DOHH2 (cell line): ENCODE measurements around the gene FSCN2.

Experiments
- CTCF ChIP-seq: fragments of 200-600 bp; sonication (generic); IDR thresholded peaks from one replicate; pipeline ENCODE4 v1.5.1; 2014; ENCODE audit warnings: antibody characterized with exemption, mild to moderate bottlenecking, low read depth, low read length; ENCODE audit not compliant: poor library complexity, severe bottlenecking
- EZH2phosphoT487 ChIP-seq: fragments of 200-600 bp; sonication (generic); IDR thresholded peaks from 2 replicates; pipeline ENCODE4 v1.6.1; 2017; ENCODE audit warnings: borderline replicate concordance, mild to moderate bottlenecking, antibody characterized with exemption, low read length, moderate library complexity, mixed read lengths

GRCh38 chr17:81550830-81551457 lies 22.8 kb downstream of the FSCN2 start:
- TF ChIP-seq CTCF (no peak), EZH2phosphoT487 (no peak)
